ENCODE results near the gene VPS13A.

DNA sequence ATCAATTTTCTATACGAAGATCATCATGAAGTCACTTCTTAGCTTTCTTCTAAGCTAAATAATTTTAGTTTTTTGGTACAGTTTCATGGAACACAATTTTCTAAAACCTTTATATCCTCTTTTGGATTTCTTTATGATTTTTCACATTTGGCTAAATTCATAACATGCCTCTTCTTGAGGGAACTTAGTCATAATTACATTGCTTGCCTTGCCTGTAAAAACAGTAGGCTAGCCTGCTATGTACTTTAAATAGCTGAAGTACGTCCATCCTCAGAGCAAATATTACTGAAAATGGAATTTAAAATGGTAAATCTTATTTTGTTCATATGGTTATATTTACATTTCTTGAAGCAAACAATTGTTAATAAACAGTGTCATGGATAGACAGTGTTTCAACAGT lies 225.0 kb downstream of the VPS13A start:
- TF ChIP-seq, protein P1, sequence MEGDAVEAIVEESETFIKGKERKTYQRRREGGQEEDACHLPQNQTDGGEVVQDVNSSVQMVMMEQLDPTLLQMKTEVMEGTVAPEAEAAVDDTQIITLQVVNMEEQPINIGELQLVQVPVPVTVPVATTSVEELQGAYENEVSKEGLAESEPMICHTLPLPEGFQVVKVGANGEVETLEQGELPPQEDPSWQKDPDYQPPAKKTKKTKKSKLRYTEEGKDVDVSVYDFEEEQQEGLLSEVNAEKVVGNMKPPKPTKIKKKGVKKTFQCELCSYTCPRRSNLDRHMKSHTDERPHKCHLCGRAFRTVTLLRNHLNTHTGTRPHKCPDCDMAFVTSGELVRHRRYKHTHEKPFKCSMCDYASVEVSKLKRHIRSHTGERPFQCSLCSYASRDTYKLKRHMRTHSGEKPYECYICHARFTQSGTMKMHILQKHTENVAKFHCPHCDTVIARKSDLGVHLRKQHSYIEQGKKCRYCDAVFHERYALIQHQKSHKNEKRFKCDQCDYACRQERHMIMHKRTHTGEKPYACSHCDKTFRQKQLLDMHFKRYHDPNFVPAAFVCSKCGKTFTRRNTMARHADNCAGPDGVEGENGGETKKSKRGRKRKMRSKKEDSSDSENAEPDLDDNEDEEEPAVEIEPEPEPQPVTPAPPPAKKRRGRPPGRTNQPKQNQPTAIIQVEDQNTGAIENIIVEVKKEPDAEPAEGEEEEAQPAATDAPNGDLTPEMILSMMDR (IDR thresholded peaks at IDR 0.05): no peak
- no peak for TF ChIP-seq POLR2A (IDR thresholded peaks at IDR 0.05)
- TF ChIP-seq POLR2AphosphoS5 (IDR thresholded peaks at IDR 0.05): no peak
- TF ChIP-seq EP300 (IDR thresholded peaks at IDR 0.05): no peak
